SU-DHL-6 (cell line): ENCODE results near the gene MCMBP.

Experiments
- H2AFZ ChIP-seq: fragments of 200-600 bp; sonication (generic); 2 replicates; pipeline ENCODE4 v1.6.1; 2014; ENCODE audit warnings: low read depth, mild to moderate bottlenecking, moderate library complexity, mixed read lengths, antibody characterized with exemption, low read length; ENCODE audit not compliant: severe bottlenecking
- H3F3A ChIP-seq: fragments of 200-600 bp; shearing (Covaris generic); 2 replicates; pipeline ENCODE4 v1.6.0; 2016; ENCODE audit warnings: antibody characterized with exemption, mild to moderate bottlenecking; ENCODE audit not compliant: insufficient read depth
- H3K27ac ChIP-seq: fragments of 200-600 bp; sonication (generic); 2 replicates; pipeline ENCODE4 v1.5.1; 2016; ENCODE audit warnings: low read depth, mild to moderate bottlenecking, low read length, moderate library complexity, mixed read lengths
- H3K27me3 ChIP-seq: fragments of 200-600 bp; sonication (generic), shearing (Covaris generic); 2 replicates; pipeline ENCODE4 v1.6.0; 2014; ENCODE audit warnings: mild to moderate bottlenecking, low read length
- H3K36me3 ChIP-seq: fragments of 200-600 bp; sonication (generic); 2 replicates; pipeline ENCODE4 v1.6.1; 2014; ENCODE audit warnings: mild to moderate bottlenecking, low read length, mixed read lengths
- H3K4me2 ChIP-seq: fragments of 300-600, 200-600 bp; shearing (Covaris generic), sonication (generic); 2 replicates; pipeline ENCODE4 v1.6.0; 2014; ENCODE audit warnings: low read length, low read depth, mild to moderate bottlenecking; ENCODE audit not compliant: poor library complexity, severe bottlenecking
- H3K4me3 ChIP-seq: fragments of 200-600 bp; sonication (generic); 2 replicates; pipeline ENCODE4 v1.5.1; 2014; ENCODE audit warnings: antibody characterized with exemption, low read length, mild to moderate bottlenecking, mixed read lengths; ENCODE audit not compliant: insufficient read depth, poor library complexity, severe bottlenecking
- H3K79me2 ChIP-seq: fragments of 200-600 bp; sonication (generic); 2 replicates; pipeline ENCODE4 v1.6.1; 2014; ENCODE audit warnings: mild to moderate bottlenecking, low read length, moderate library complexity; ENCODE audit not compliant: insufficient read depth
- H3K9ac ChIP-seq: fragments of 200-600 bp; sonication (generic); 2 replicates; pipeline ENCODE4 v1.7.0; 2014; ENCODE audit warnings: mild to moderate bottlenecking, low read length
- H3K9me2 ChIP-seq: fragments of 200-600 bp; sonication (generic); replicated peaks from 2 replicates; pipeline ENCODE4 v1.6.1; 2014; ENCODE audit warnings: low read length; ENCODE audit not compliant: insufficient read depth
- H3K9me3 ChIP-seq: fragments of 200-600 bp; sonication (generic); 2 replicates; pipeline ENCODE4 v1.6.1; 2014; ENCODE audit warnings: low read length, mixed read lengths; ENCODE audit not compliant: insufficient read depth
- H4K20me1 ChIP-seq: fragments of 200-600 bp; sonication (generic); 2 replicates; pipeline ENCODE4 v1.6.1; 2014; ENCODE audit warnings: low read depth, mild to moderate bottlenecking, antibody characterized with exemption, low read length, moderate library complexity, mixed read lengths
- CTCF ChIP-seq: fragments of 200-600 bp; sonication (generic); IDR thresholded peaks from one replicate; pipeline ENCODE4 v1.5.1; 2017; ENCODE audit warnings: antibody characterized with exemption, mild to moderate bottlenecking, low read length, moderate library complexity; ENCODE audit not compliant: insufficient read depth, poor library complexity, severe bottlenecking
- EZH2phosphoT487 ChIP-seq: fragments of 200-600 bp; sonication (generic), shearing (Covaris generic); conservative IDR thresholded peaks from 2 replicates; pipeline ENCODE4 v1.6.1; 2018; ENCODE audit warnings: mild to moderate bottlenecking, antibody characterized with exemption, low read length, moderate library complexity, mixed read lengths

MCMBP gene

GRCh38 chr10:119781498-119781897 lies 91.1 kb downstream of the MCMBP start:
- H3K4me2 ChIP-seq, result no peak overlapping the region
- no peak for TF ChIP-seq CTCF
- H3K4me3 ChIP-seq, result no peak overlapping the region

GRCh38 chr10:119780879-119781480 lies 91.7 kb downstream of the MCMBP start:
- Histone ChIP-seq H4K20me1 (no peaks in the 10 kb centered on the region), H3K9ac (no peak overlapping the region), H3K36me3 (peaks cover 5% of the 10 kb centered on the region; the same call in 1 of the 2 replicates), H3K27me3 (no peaks in the 10 kb centered on the region), H3K9me3 (no peaks in the 10 kb centered on the region), H3K4me2 (no peak overlapping the region), H3K9me2 (no peaks in the 10 kb centered on the region), H2AFZ (no peak overlapping the region), H3K27ac (no peak overlapping the region), H3F3A (no peaks in the 10 kb centered on the region), H3K79me2 (no peaks in the 10 kb centered on the region), H3K4me3 (no peak overlapping the region)
- TF ChIP-seq EZH2phosphoT487 (no peak), CTCF (no peak)

More at GRCh38 chr10:119781498-119781897, 91.1 kb downstream of the MCMBP start:
- no peaks in the 10 kb centered on the region for H3K79me2 ChIP-seq
- no peaks in the 10 kb centered on the region for H3K9me2 ChIP-seq
- H3K27me3 ChIP-seq, result no peaks in the 10 kb centered on the region
- H2AFZ ChIP-seq, result no peak overlapping the region
- no peaks in the 10 kb centered on the region for H3F3A ChIP-seq
- no peaks in the 10 kb centered on the region for H3K9me3 ChIP-seq
- H3K36me3 ChIP-seq, result peaks cover 5% of the 10 kb centered on the region; the same call in 1 of the 2 replicates
- H3K27ac ChIP-seq, result no peak overlapping the region
- H3K9ac ChIP-seq, result no peak overlapping the region
- H4K20me1 ChIP-seq, result no peaks in the 10 kb centered on the region
